Endothelial cell of umbilical vein (primary cell): Measurements from ENCODE around the gene SLC12A6. TPM values are rescaled to one million over a fixed set of nuclear protein-coding genes. Genes with fewer than 3 reads are reported as not detected.

Source experiments
- BruUV-seq: library from RNA; stranded (reverse); fragments of 400-500 nt; replicated peaks from 2 replicates; lab custom pipeline; 2021; lab: Mats Ljungman, UMichigan
- CTCF ChIA-PET: fragments of 300-600, 350-600 bp; sonication (Branson Sonifier 250); formaldehyde crosslinking; loops from one replicate; lab custom pipeline; 2021; ENCODE audit warnings: antibody characterized with exemption, inconsistent platforms; lab: Charles Lee
- POLR2A ChIA-PET: fragments of 300-600, 350-600 bp; sonication (Branson Sonifier 250); formaldehyde crosslinking; loops from one replicate; lab custom pipeline; 2021; ENCODE audit warnings: antibody characterized with exemption, inconsistent platforms; lab: Charles Lee
- DNase-seq: peaks from one replicate; pipeline ENCODE4 v3.0.0-alpha.2; 2011; ENCODE audit warnings: low read depth, low spot score
- FAIRE-seq: peaks from 2 replicates; lab custom pipeline; 2011; peaks lifted over from hg19 to GRCh38; lab: Jason Lieb, UNC
- H2AFZ ChIP-seq: 2 replicates; pipeline ENCODE4 v1.6.0; 2012; ENCODE audit warnings: low read depth, low read length, control low read depth, inconsistent platforms
- H3K27ac ChIP-seq: 2 replicates; pipeline ENCODE4 v1.5.1; 2011; ENCODE audit warnings: low read depth, mild to moderate bottlenecking, control low read depth, low read length, moderate library complexity; ENCODE audit not compliant: insufficient read depth
- H3K27me3 ChIP-seq, 2 experiments: 2 replicates each; pipeline versions ENCODE4 v1.6.0 to v1.6.1; 2011; ENCODE audit warnings: low read length in 2 of 2, mixed read lengths in 1 of 2; ENCODE audit not compliant: control insufficient read depth in 2 of 2, insufficient read depth in 2 of 2
- H3K36me3 ChIP-seq, 2 experiments: 2 replicates in 1 of 2; 3 replicates in 1 of 2; pipeline ENCODE4 v1.5.1; 2011; ENCODE audit warnings: low read length in 2 of 2, mild to moderate bottlenecking in 1 of 2, moderate library complexity in 1 of 2; ENCODE audit not compliant: control insufficient read depth in 2 of 2, insufficient read depth in 2 of 2; ENCODE audit errors: extremely low read depth in 1 of 2
- H3K4me1 ChIP-seq: 3 replicates; pipeline ENCODE4 v1.5.1; 2011; ENCODE audit warnings: mild to moderate bottlenecking, low read length; ENCODE audit not compliant: control insufficient read depth, insufficient read depth; ENCODE audit errors: extremely low read depth
- H3K4me2 ChIP-seq: 2 replicates; pipeline ENCODE4 v1.6.1; 2011; ENCODE audit warnings: low read length, control low read depth, mixed read lengths; ENCODE audit not compliant: insufficient read depth
- H3K4me3 ChIP-seq, 3 experiments: fragments of 200-600 bp in 1 of 3; sonication (generic), shearing (Covaris generic) in 1 of 3; replicated peaks in 1 of 3; 2 replicates each; pipeline ENCODE4 v1.5.1; 2011 to 2016; ENCODE audit warnings: control low read depth in 3 of 3, low read length in 3 of 3, mild to moderate bottlenecking in 2 of 3, inconsistent platforms in 1 of 3, low read depth in 1 of 3, moderate library complexity in 1 of 3; ENCODE audit not compliant: insufficient read depth in 1 of 3
- H3K79me2 ChIP-seq: 2 replicates; pipeline ENCODE4 v1.6.0; 2012; ENCODE audit warnings: low read length, inconsistent platforms; ENCODE audit not compliant: control insufficient read depth, insufficient read depth
- H3K9ac ChIP-seq: replicated peaks from 2 replicates; pipeline ENCODE3; 2011; ENCODE audit warnings: low read length, control low read depth; ENCODE audit not compliant: insufficient read depth; ENCODE audit errors: extremely low read depth
- H3K9me1 ChIP-seq: replicated peaks from 3 replicates; pipeline ENCODE4 v1.6.0; 2011; ENCODE audit warnings: mild to moderate bottlenecking, low read length; ENCODE audit not compliant: control insufficient read depth, insufficient read depth; ENCODE audit errors: extremely low read depth
- H3K9me3 ChIP-seq: replicated peaks from 2 replicates; pipeline ENCODE4 v1.5.1; 2012; ENCODE audit warnings: low read length, inconsistent platforms; ENCODE audit not compliant: control insufficient read depth, insufficient read depth
- H4K20me1 ChIP-seq: replicated peaks from 2 replicates; pipeline ENCODE3; 2011; ENCODE audit warnings: mild to moderate bottlenecking, low read length; ENCODE audit not compliant: control insufficient read depth, insufficient read depth; ENCODE audit errors: extremely low read depth
- EZH2 ChIP-seq: IDR thresholded peaks from 2 replicates; pipeline ENCODE4 v1.6.1; 2012; ENCODE audit warnings: borderline replicate concordance, low read depth, mild to moderate bottlenecking, moderate library complexity, low read length, inconsistent platforms; ENCODE audit not compliant: severe bottlenecking
- GATA2 ChIP-seq: IDR thresholded peaks from 2 replicates; pipeline ENCODE4 v1.7.0; 2011; ENCODE audit warnings: low read depth, mild to moderate bottlenecking, moderate library complexity, mixed read lengths, low read length; ENCODE audit not compliant: insufficient read length, insufficient read depth
- MYC ChIP-seq: IDR thresholded peaks from one replicate; pipeline ENCODE4 v1.6.1; 2011; ENCODE audit warnings: mild to moderate bottlenecking, low read depth, low read length
- POLR2A ChIP-seq: IDR thresholded peaks from 2 replicates; pipeline ENCODE4 v1.6.1; 2012; ENCODE audit warnings: low read depth, mild to moderate bottlenecking, control low read depth, low read length
- POLR2AphosphoS5 ChIP-seq: IDR thresholded peaks from 2 replicates; pipeline ENCODE4 v1.6.1; 2012; ENCODE audit warnings: low read depth, mild to moderate bottlenecking, control low read depth, low read length, moderate library complexity; ENCODE audit not compliant: insufficient read depth
- dilution Hi-C: fragments of 300-500 bp; cut with MboI; formaldehyde crosslinking; loops from one replicate; pipeline ENCODE4 v1.15.0; 2019; ENCODE audit warnings: low sequenced_read_pairs; ENCODE audit not compliant: extremely low pct_ligation_motif_present
- intact Hi-C: fragments of 100-400 bp; cut with micrococcal nuclease; formaldehyde crosslinking; loops from one replicate; pipeline ENCODE4 v1.10.0; 2022
- polyA plus RNA-seq, 4 experiments: library from polyadenylated mRNA; depleted of rRNA in 3 of 4; stranded (reverse) in 3 of 4; unstranded in 1 of 4; fragments of >200 nt; gene quantifications; 2 replicates each; pipeline versions ENCODE4 v1.2.1 to v1.2.3, GENCODE V29; 2011 to 2012; ENCODE audit warnings: missing spikeins in 1 of 4
- total RNA-seq: library from RNA; stranded (reverse); gene quantifications from 2 replicates; pipeline ENCODE4 v1.2.3, GENCODE V29; 2021
- TF ChIP-seq, protein P1 (sequence below): IDR thresholded peaks from 2 replicates; pipeline ENCODE4 v1.6.1; 2011; ENCODE audit not compliant: insufficient read depth, insufficient read length
- TF ChIP-seq, protein P2 (sequence below), 2 donors: IDR thresholded peaks; 1 replicate in 1 of 2; 2 replicates in 1 of 2; pipeline ENCODE4 v1.5.1; 2011; ENCODE audit warnings: low read length in 2 of 2, mild to moderate bottlenecking in 2 of 2, moderate library complexity in 2 of 2, control low read depth in 1 of 2, inconsistent platforms in 1 of 2, low read depth in 1 of 2; ENCODE audit not compliant: insufficient read depth in 1 of 2; ENCODE audit errors: extremely low read depth in 1 of 2

SLC12A6 gene
- total and polyA plus RNA-seq, 2 donors (not counting 3 experiments of a cell fraction or from before 2014, with no cell fraction given), result 21.4 to 27.1 TPM

DNA sequence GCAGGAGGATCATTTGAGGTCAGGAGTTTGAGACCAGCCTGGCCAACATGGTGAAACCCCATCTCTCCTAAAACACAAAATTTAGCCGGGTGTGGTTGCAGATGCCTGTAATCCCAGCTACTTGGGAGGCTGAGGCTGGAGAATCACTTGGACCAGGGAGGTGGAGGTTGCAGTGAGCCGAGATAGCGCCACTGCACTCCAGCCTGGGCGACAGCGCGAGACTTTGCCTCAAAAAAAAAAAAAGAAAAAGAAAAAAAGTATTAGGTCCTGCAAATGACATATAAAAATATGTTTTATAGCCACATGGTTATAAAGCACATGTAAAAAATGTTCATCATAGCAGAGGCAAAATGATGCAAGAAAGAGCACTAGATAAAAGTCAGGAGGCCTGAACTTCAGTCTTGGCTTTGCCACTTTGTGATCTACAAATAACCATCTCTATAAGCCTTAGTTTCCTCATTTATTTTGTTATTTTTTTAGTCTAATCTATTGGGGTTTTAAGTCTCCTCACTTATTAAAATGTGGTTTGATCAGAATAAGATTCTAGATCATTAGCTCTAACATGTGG is 4.9 kb downstream of the SLC12A6 start:
- CTCF ChIA-PET, result interaction anchor here (0.7 kb wide), 1 partner anchor 14 kb away, joined by 3 read pairs; no protein-coding TSS in a partner anchor
- TF ChIP-seq POLR2AphosphoS5, result no peak
- TF ChIP-seq GATA2, result no peak
- no peak for TF ChIP-seq POLR2A
- TF ChIP-seq, protein P1, sequence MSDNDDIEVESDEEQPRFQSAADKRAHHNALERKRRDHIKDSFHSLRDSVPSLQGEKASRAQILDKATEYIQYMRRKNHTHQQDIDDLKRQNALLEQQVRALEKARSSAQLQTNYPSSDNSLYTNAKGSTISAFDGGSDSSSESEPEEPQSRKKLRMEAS, result no peak
- TF ChIP-seq, protein P2, sequence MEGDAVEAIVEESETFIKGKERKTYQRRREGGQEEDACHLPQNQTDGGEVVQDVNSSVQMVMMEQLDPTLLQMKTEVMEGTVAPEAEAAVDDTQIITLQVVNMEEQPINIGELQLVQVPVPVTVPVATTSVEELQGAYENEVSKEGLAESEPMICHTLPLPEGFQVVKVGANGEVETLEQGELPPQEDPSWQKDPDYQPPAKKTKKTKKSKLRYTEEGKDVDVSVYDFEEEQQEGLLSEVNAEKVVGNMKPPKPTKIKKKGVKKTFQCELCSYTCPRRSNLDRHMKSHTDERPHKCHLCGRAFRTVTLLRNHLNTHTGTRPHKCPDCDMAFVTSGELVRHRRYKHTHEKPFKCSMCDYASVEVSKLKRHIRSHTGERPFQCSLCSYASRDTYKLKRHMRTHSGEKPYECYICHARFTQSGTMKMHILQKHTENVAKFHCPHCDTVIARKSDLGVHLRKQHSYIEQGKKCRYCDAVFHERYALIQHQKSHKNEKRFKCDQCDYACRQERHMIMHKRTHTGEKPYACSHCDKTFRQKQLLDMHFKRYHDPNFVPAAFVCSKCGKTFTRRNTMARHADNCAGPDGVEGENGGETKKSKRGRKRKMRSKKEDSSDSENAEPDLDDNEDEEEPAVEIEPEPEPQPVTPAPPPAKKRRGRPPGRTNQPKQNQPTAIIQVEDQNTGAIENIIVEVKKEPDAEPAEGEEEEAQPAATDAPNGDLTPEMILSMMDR (IDR thresholded peaks at IDR 0.05; ENCODE audit: extremely low read depth in 1 of 2, insufficient read depth in 1 of 2, low read depth in 1 of 2, low read length in 2 of 2), result no peak
- no peak for TF ChIP-seq MYC
- TF ChIP-seq EZH2, result no peak

More for the DNA sequence above, 4.9 kb downstream of the SLC12A6 start:
- Histone ChIP-seq H3K4me1 (peaks cover 33% of the 10 kb centered on the region), H3K9me3 (no peaks in the 10 kb centered on the region), H4K20me1 (no peaks in the 10 kb centered on the region), H3K4me3 (no peak overlapping the region), H3K4me2 (no peak overlapping the region), H3K27ac (no peak overlapping the region), H3K9ac (no peak overlapping the region), H2AFZ (no peak overlapping the region), H3K36me3 (no peaks in the 10 kb centered on the region), H3K9me1 (no peaks in the 10 kb centered on the region), H3K27me3 (no peaks in the 10 kb centered on the region), H3K79me2 (peaks cover 1% of the 10 kb centered on the region)
- no peak for DNase-seq
- dilution Hi-C loops, result no loop called here
- BruUV-seq, result no TSS peak
- FAIRE-seq, result no peak
- POLR2A ChIA-PET, result no interaction called here
- intact Hi-C loops, result no loop called here
